Calu3 (cell line): Measurements from ENCODE around the gene MED22. TPM values are rescaled to one million over a fixed set of nuclear protein-coding genes. Genes with fewer than 3 reads are reported as not detected.
"Not testable (repeated sequence)": the region's sequence is repeated elsewhere in the genome, so short reads cannot be mapped to it uniquely, and the experiment has no call there.

Experiments
- BruUV-seq: library from RNA; stranded (reverse); fragments of 400-500 nt; replicated peaks from 2 replicates; lab custom pipeline; 2021; lab: Mats Ljungman, UMichigan
- CTCF ChIA-PET: fragments of 300-600 bp; sonication (Branson Sonifier 250); formaldehyde crosslinking; loops from one replicate; lab custom pipeline; 2022; ENCODE audit warnings: antibody characterized with exemption; lab: Charles Lee
- DNase-seq: peaks from one replicate; pipeline ENCODE4 v3.0.0; 2022
- H3K27ac Mint-ChIP-seq: one replicate; pipeline ENCODE4 v1.8.0; 2022; ENCODE audit warnings: mixed read lengths; ENCODE audit not compliant: unreplicated experiment
- H3K27me3 Mint-ChIP-seq: one replicate; pipeline ENCODE4 v1.8.0; 2022; ENCODE audit warnings: mixed read lengths; ENCODE audit not compliant: unreplicated experiment
- H3K36me3 Mint-ChIP-seq: one replicate; pipeline ENCODE4 v1.8.0; 2022; ENCODE audit warnings: mild to moderate bottlenecking, moderate library complexity, mixed read lengths; ENCODE audit not compliant: insufficient read depth, unreplicated experiment
- H3K4me1 Mint-ChIP-seq: one replicate; pipeline ENCODE4 v1.8.0; 2022; ENCODE audit warnings: mild to moderate bottlenecking, low read depth, mixed read lengths; ENCODE audit not compliant: unreplicated experiment
- H3K4me3 Mint-ChIP-seq: one replicate; pipeline ENCODE4 v1.8.0; 2022; ENCODE audit warnings: mild to moderate bottlenecking, low read depth, moderate library complexity, mixed read lengths; ENCODE audit not compliant: unreplicated experiment
- H3K9me3 Mint-ChIP-seq: one replicate; pipeline ENCODE4 v1.8.0; 2022; ENCODE audit warnings: low read depth, mixed read lengths; ENCODE audit not compliant: unreplicated experiment
- CTCF ChIP-seq: fragments of 200-600 bp; IDR thresholded peaks from one replicate; pipeline ENCODE4 v1.8.0; 2022; ENCODE audit warnings: antibody characterized with exemption; ENCODE audit not compliant: unreplicated experiment
- intact Hi-C: fragments of 100-400 bp; cut with micrococcal nuclease; formaldehyde crosslinking; loops from one replicate; pipeline ENCODE4 v1.10.0; 2022; ENCODE audit not compliant: unreplicated experiment
- total RNA-seq: library from RNA; stranded (reverse); gene quantifications from 2 replicates; pipeline ENCODE4 v1.2.3, GENCODE V29; 2022

The MED22 gene
- total RNA-seq, 1 experiment from 2014 or later = 27.6 TPM

GRCh38 chr9:133303266-133304157 is 44.4 kb downstream of the MED22 start:
- CTCF ChIA-PET = no interaction called here
- peaks cover 62% of the 10 kb centered on the region for H3K27me3 Mint-ChIP-seq
- no peaks in the 10 kb centered on the region for H3K36me3 Mint-ChIP-seq
- H3K9me3 Mint-ChIP-seq = no peaks in the 10 kb centered on the region
- BruUV-seq = no TSS peak
- no peak for TF ChIP-seq CTCF
- no peak overlapping the region for H3K27ac Mint-ChIP-seq
- intact Hi-C loops = no loop called here
- no peak overlapping the region for H3K4me3 Mint-ChIP-seq
- no peaks in the 10 kb centered on the region for H3K4me1 Mint-ChIP-seq
- no peak for DNase-seq

- no peak for DNase-seq
- H3K27me3 Mint-ChIP-seq = peaks cover 62% of the 10 kb centered on the region
- H3K9me3 Mint-ChIP-seq = no peaks in the 10 kb centered on the region
- no TSS peak for BruUV-seq
- H3K4me1 Mint-ChIP-seq = no peaks in the 10 kb centered on the region
- intact Hi-C loops = no loop called here
- no peak overlapping the region for H3K27ac Mint-ChIP-seq
- TF ChIP-seq CTCF = no peak
- CTCF ChIA-PET = no interaction called here
- H3K4me3 Mint-ChIP-seq = no peak overlapping the region
- H3K36me3 Mint-ChIP-seq = no peaks in the 10 kb centered on the region
Measured at GRCh38 chr9:133301253-133302230, 46.4 kb downstream of the MED22 start.

- DNase-seq, H3K36me3 Mint-ChIP-seq, H3K9me3 Mint-ChIP-seq, intact Hi-C loops, H3K27ac Mint-ChIP-seq, H3K4me1 Mint-ChIP-seq, H3K4me3 Mint-ChIP-seq, BruUV-seq, CTCF ChIA-PET: not testable (repeated sequence)
- peaks cover 50% of the 10 kb centered on the region for H3K27me3 Mint-ChIP-seq
Measured at GRCh38 chr9:133299996-133300395, 47.9 kb downstream of the MED22 start.

- H3K27me3 Mint-ChIP-seq = peaks cover 51% of the 10 kb centered on the region
- no peak for TF ChIP-seq CTCF
- CTCF ChIA-PET = no interaction called here
Measured at GRCh38 chr9:133294257-133294656, 53.7 kb downstream of the MED22 start.

More at GRCh38 chr9:133294257-133294656, 53.7 kb downstream of the MED22 start:
- intact Hi-C loops = no loop called here
- no peaks in the 10 kb centered on the region for H3K9me3 Mint-ChIP-seq
- no TSS peak for BruUV-seq
- H3K4me3 Mint-ChIP-seq = no peak overlapping the region
- H3K4me1 Mint-ChIP-seq = no peaks in the 10 kb centered on the region
- H3K27ac Mint-ChIP-seq = no peak overlapping the region
- no peaks in the 10 kb centered on the region for H3K36me3 Mint-ChIP-seq
- DNase-seq = no peak
